DOHH2 (cell line): ENCODE measurements around the gene KRT74.

Experiments
- H3F3A ChIP-seq: fragments of 200-600 bp; sonication (generic), shearing (Covaris generic); 2 replicates; pipeline ENCODE4 v1.6.0; 2016; ENCODE audit warnings: antibody characterized with exemption, mild to moderate bottlenecking; ENCODE audit not compliant: control insufficient read depth, insufficient read depth
- H3K27ac ChIP-seq: fragments of 200-600 bp; sonication (generic); 2 replicates; pipeline ENCODE4 v1.5.1; 2014; ENCODE audit warnings: low read depth, mild to moderate bottlenecking, low read length, moderate library complexity
- H3K27me3 ChIP-seq: fragments of 200-600 bp; sonication (generic); 2 replicates; pipeline ENCODE4 v1.6.1; 2014; ENCODE audit warnings: mild to moderate bottlenecking, low read length, mixed read lengths; ENCODE audit not compliant: control insufficient read depth
- H3K36me3 ChIP-seq: fragments of 200-600 bp; sonication (generic); 2 replicates; pipeline ENCODE4 v1.6.1; 2014; ENCODE audit warnings: mild to moderate bottlenecking, low read length, moderate library complexity, mixed read lengths; ENCODE audit not compliant: control insufficient read depth
- H3K4me1 ChIP-seq: fragments of 200-600 bp; sonication (generic); 2 replicates; pipeline ENCODE4 v1.6.1; 2014; ENCODE audit warnings: mild to moderate bottlenecking, low read length, mixed read lengths; ENCODE audit not compliant: control insufficient read depth
- H3K4me2 ChIP-seq: fragments of 200-600 bp; sonication (generic); 2 replicates; pipeline ENCODE4 v1.6.0; 2014; ENCODE audit warnings: mild to moderate bottlenecking, low read length, moderate library complexity
- H3K4me3 ChIP-seq: fragments of 200-600 bp; sonication (generic); 2 replicates; pipeline ENCODE4 v1.5.1; 2014; ENCODE audit warnings: mild to moderate bottlenecking, low read length, mixed read lengths
- H3K79me2 ChIP-seq: fragments of 200-600 bp; sonication (generic); 2 replicates; pipeline ENCODE4 v1.6.1; 2014; ENCODE audit warnings: mild to moderate bottlenecking, low read length, mixed read lengths; ENCODE audit not compliant: control insufficient read depth
- H3K9me2 ChIP-seq: fragments of 200-600 bp; sonication (generic); replicated peaks from 2 replicates; pipeline ENCODE4 v1.6.1; 2014; ENCODE audit warnings: mild to moderate bottlenecking, low read length, mixed read lengths; ENCODE audit not compliant: control insufficient read depth
- H3K9me3 ChIP-seq: fragments of 200-600 bp; sonication (generic); 2 replicates; pipeline ENCODE4 v1.6.1; 2014; ENCODE audit warnings: antibody characterized with exemption, low read length, mixed read lengths; ENCODE audit not compliant: control insufficient read depth, insufficient read depth
- H4K20me1 ChIP-seq: fragments of 200-600 bp; sonication (generic); 2 replicates; pipeline ENCODE4 v1.6.0; 2014; ENCODE audit warnings: low read depth, mild to moderate bottlenecking, antibody characterized with exemption, low read length, moderate library complexity; ENCODE audit not compliant: control insufficient read depth, insufficient read depth
- EZH2phosphoT487 ChIP-seq: fragments of 200-600 bp; sonication (generic); IDR thresholded peaks from 2 replicates; pipeline ENCODE4 v1.6.1; 2017; ENCODE audit warnings: borderline replicate concordance, mild to moderate bottlenecking, antibody characterized with exemption, low read length, moderate library complexity, mixed read lengths
- TF ChIP-seq, protein P1 (sequence below): fragments of 200-600 bp; sonication (generic); IDR thresholded peaks from one replicate; pipeline ENCODE4 v1.5.1; 2014; ENCODE audit warnings: antibody characterized with exemption, mild to moderate bottlenecking, low read depth, low read length; ENCODE audit not compliant: poor library complexity, severe bottlenecking

Gene KRT74

DNA sequence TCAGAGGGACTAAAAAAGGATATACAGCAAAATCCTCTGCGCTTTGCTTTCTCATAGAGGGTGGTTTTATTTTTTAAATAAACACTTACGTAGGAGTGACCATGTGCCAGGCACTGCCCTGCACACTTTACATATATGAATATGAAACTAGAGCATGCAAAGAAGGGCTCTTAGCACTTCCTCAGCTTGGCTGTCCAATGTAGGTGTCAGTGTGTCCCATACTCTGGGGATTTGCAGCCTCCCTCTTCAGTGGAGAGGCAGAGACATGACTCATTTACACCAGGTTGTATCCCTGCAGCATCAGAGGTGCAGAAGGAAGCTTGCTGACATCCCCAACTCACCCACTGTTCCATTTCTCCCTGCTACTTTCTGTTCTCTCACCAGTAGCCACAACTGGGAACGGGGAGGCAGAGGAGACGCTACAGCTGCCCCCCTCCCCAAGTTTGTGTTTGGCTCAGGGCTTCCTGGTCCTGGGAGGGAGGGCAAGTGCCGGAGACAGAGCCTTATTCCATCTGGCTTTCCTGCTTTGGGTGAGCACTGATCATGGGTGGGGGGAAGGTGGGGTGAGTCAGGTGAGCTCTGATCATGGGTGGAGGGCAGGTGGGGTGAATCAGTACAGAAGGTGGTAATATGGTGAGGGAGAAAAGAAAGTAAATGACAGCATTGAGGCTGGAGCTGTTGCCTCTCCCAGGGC, 48.6 kb downstream of the KRT74 start:
- no peaks in the 10 kb centered on the region for H3K27me3 ChIP-seq
- H3K79me2 ChIP-seq = no peaks in the 10 kb centered on the region
- no peaks in the 10 kb centered on the region for H4K20me1 ChIP-seq
- no peaks in the 10 kb centered on the region for H3K9me3 ChIP-seq
- H3K4me2 ChIP-seq = no peak overlapping the region
- H3K4me3 ChIP-seq = no peak overlapping the region
- H3K27ac ChIP-seq = no peak overlapping the region
- no peaks in the 10 kb centered on the region for H3F3A ChIP-seq
- no peaks in the 10 kb centered on the region for H3K36me3 ChIP-seq
- H3K9me2 ChIP-seq = no peaks in the 10 kb centered on the region
- no peaks in the 10 kb centered on the region for H3K4me1 ChIP-seq
- no peak for TF ChIP-seq EZH2phosphoT487
- TF ChIP-seq, protein P1, sequence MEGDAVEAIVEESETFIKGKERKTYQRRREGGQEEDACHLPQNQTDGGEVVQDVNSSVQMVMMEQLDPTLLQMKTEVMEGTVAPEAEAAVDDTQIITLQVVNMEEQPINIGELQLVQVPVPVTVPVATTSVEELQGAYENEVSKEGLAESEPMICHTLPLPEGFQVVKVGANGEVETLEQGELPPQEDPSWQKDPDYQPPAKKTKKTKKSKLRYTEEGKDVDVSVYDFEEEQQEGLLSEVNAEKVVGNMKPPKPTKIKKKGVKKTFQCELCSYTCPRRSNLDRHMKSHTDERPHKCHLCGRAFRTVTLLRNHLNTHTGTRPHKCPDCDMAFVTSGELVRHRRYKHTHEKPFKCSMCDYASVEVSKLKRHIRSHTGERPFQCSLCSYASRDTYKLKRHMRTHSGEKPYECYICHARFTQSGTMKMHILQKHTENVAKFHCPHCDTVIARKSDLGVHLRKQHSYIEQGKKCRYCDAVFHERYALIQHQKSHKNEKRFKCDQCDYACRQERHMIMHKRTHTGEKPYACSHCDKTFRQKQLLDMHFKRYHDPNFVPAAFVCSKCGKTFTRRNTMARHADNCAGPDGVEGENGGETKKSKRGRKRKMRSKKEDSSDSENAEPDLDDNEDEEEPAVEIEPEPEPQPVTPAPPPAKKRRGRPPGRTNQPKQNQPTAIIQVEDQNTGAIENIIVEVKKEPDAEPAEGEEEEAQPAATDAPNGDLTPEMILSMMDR = no peak

- Histone ChIP-seq H3K4me1 (no peaks in the 10 kb centered on the region), H3K27me3 (no peaks in the 10 kb centered on the region), H3K36me3 (no peaks in the 10 kb centered on the region), H3K9me2 (no peaks in the 10 kb centered on the region), H3K4me3 (no peak overlapping the region), H3K27ac (no peak overlapping the region), H3K79me2 (no peaks in the 10 kb centered on the region), H3F3A (no peaks in the 10 kb centered on the region), H4K20me1 (no peaks in the 10 kb centered on the region), H3K4me2 (no peak overlapping the region), H3K9me3 (no peaks in the 10 kb centered on the region)
- TF ChIP-seq, protein P1 = no peak
- TF ChIP-seq EZH2phosphoT487 = no peak
Observed at GRCh38 chr12:52524241-52524897, 49.3 kb downstream of the KRT74 start.

- Histone ChIP-seq H3K36me3 (no peaks in the 10 kb centered on the region), H3K4me1 (no peaks in the 10 kb centered on the region), H3K27me3 (no peaks in the 10 kb centered on the region), H4K20me1 (no peaks in the 10 kb centered on the region), H3K4me3 (no peak overlapping the region), H3F3A (no peaks in the 10 kb centered on the region), H3K9me2 (no peaks in the 10 kb centered on the region), H3K9me3 (no peaks in the 10 kb centered on the region), H3K27ac (no peak overlapping the region), H3K79me2 (no peaks in the 10 kb centered on the region), H3K4me2 (no peak overlapping the region)
- no peak for TF ChIP-seq EZH2phosphoT487
- TF ChIP-seq, protein P1 = no peak
Observed at GRCh38 chr12:52523824-52524223, 49.8 kb downstream of the KRT74 start.
